WTC11 (cell line): ENCODE results near the gene PLCD4. TPM values are rescaled to one million over a fixed set of nuclear protein-coding genes. Genes with fewer than 3 reads are reported as not detected.
A peak's percentile ranks its signal among the peaks of the same experiment; 100 is the strongest.

Source experiments
- ATAC-seq: fragments of 200-7000 bp; cut with Tn5 transposase; 2 replicates; pipeline ENCODE4 v1.10.0; 2021; ENCODE audit warnings: mild to moderate bottlenecking, moderate library complexity
- CTCF ChIA-PET: fragments of 300-600 bp; sonication (Branson Sonifier 250); formaldehyde crosslinking; loops from one replicate; lab custom pipeline; 2021; ENCODE audit warnings: antibody characterized with exemption; lab: Charles Lee
- POLR2A ChIA-PET: fragments of 350-600 bp; sonication (Branson Sonifier 250); formaldehyde crosslinking; loops from one replicate; lab custom pipeline; 2021; ENCODE audit warnings: antibody characterized with exemption; lab: Charles Lee
- DNase-seq: peaks from one replicate; pipeline ENCODE4 v3.0.0; 2021; ENCODE audit warnings: low spot score
- H3K27ac Mint-ChIP-seq: 2 replicates; pipeline ENCODE4 v1.8.0; 2021; ENCODE audit warnings: mixed read lengths
- H3K27me3 Mint-ChIP-seq: 2 replicates; pipeline ENCODE4 v1.8.0; 2021; ENCODE audit warnings: low read depth, mild to moderate bottlenecking, moderate library complexity, mixed read lengths
- H3K36me3 Mint-ChIP-seq: 2 replicates; pipeline ENCODE4 v1.8.0; 2021; ENCODE audit warnings: mixed read lengths
- H3K4me1 Mint-ChIP-seq: 2 replicates; pipeline ENCODE4 v1.8.0; 2022; ENCODE audit warnings: mixed read lengths
- H3K4me3 Mint-ChIP-seq: 2 replicates; pipeline ENCODE4 v1.8.0; 2021; ENCODE audit warnings: mild to moderate bottlenecking, moderate library complexity, mixed read lengths
- H3K9me3 Mint-ChIP-seq: 2 replicates; pipeline ENCODE4 v1.8.0; 2021; ENCODE audit warnings: mixed read lengths
- ARID4B ChIP-seq: sonication (generic); formaldehyde crosslinking; IDR thresholded peaks from 2 replicates; pipeline ENCODE4 v1.8.0; 2023; ENCODE audit warnings: missing genetic modification reagents, mild to moderate bottlenecking, borderline replicate concordance
- GRHL2 ChIP-seq: fragments of 250-450 bp; sonication (Bioruptor Pico); IDR thresholded peaks from 2 replicates; pipeline ENCODE4 v1.8.0; 2022; ENCODE audit warnings: mild to moderate bottlenecking, moderate library complexity; ENCODE audit not compliant: insufficient replicate concordance, severe bottlenecking
- KAT7 ChIP-seq: sonication (generic); formaldehyde crosslinking; IDR thresholded peaks from 2 replicates; pipeline ENCODE4 v1.8.1; 2023; ENCODE audit warnings: missing genetic modification reagents, mild to moderate bottlenecking, borderline replicate concordance
- MXD4 ChIP-seq: fragments of 250-450 bp; sonication (Bioruptor Pico); IDR thresholded peaks from 2 replicates; pipeline ENCODE4 v1.8.0; 2021; ENCODE audit warnings: mild to moderate bottlenecking, moderate library complexity, borderline replicate concordance
- NFYB ChIP-seq: sonication (generic); formaldehyde crosslinking; conservative IDR thresholded peaks from 2 replicates; pipeline ENCODE4 v1.8.0; 2022; ENCODE audit warnings: low read depth, missing genetic modification reagents
- NR3C1 ChIP-seq: sonication (generic); formaldehyde crosslinking; conservative IDR thresholded peaks from 2 replicates; pipeline ENCODE4 v1.8.1; 2023; ENCODE audit warnings: low read depth, mild to moderate bottlenecking, missing genetic modification reagents
- OVOL2 ChIP-seq: fragments of 250-450 bp; sonication (Bioruptor Pico); IDR thresholded peaks from 2 replicates; pipeline ENCODE4 v1.9.0; 2021; ENCODE audit warnings: mild to moderate bottlenecking, borderline replicate concordance
- PRRX2 ChIP-seq: fragments of 250-450 bp; sonication (Bioruptor Pico); IDR thresholded peaks from 2 replicates; pipeline ENCODE4 v1.8.0; 2021; ENCODE audit warnings: mild to moderate bottlenecking
- RORB ChIP-seq: fragments of 250-450 bp; sonication (Bioruptor Pico); IDR thresholded peaks from 2 replicates; pipeline ENCODE4 v1.9.0; 2021; ENCODE audit warnings: mild to moderate bottlenecking
- SMAD3 ChIP-seq: sonication (generic); formaldehyde crosslinking; IDR thresholded peaks from 2 replicates; pipeline ENCODE4 v1.8.0; 2022; ENCODE audit warnings: missing genetic modification reagents, mild to moderate bottlenecking, borderline replicate concordance
- ZMAT4 ChIP-seq: fragments of 250-450 bp; sonication (Bioruptor Pico); IDR thresholded peaks from 2 replicates; pipeline ENCODE4 v1.9.0; 2021; ENCODE audit warnings: mild to moderate bottlenecking
- ZNF512 ChIP-seq: sonication (generic); formaldehyde crosslinking; IDR thresholded peaks from 2 replicates; pipeline ENCODE4 v1.8.1; 2022; ENCODE audit warnings: missing genetic modification reagents, borderline replicate concordance
- total RNA-seq: library from RNA; stranded (reverse); gene quantifications from 3 replicates; pipeline ENCODE4 v1.2.3, GENCODE V29; 2021
- TF ChIP-seq, protein P1 (sequence below): sonication (generic); formaldehyde crosslinking; IDR thresholded peaks from 2 replicates; pipeline ENCODE4 v1.8.1; 2022; ENCODE audit warnings: low read depth, missing genetic modification reagents, borderline replicate concordance

The PLCD4 gene
- total RNA-seq, 1 experiment from 2014 or later, result 0.28 TPM

- ChIA-PET POLR2A (no interaction called here), CTCF (interaction anchor here (1.1 kb wide), 1 partner anchor 8 kb away, joined by 3 read pairs; no protein-coding TSS in a partner anchor)
- Mint-ChIP-seq H3K9me3 (no peaks in the 10 kb centered on the region), H3K27me3 (no peaks in the 10 kb centered on the region), H3K27ac (no peak overlapping the region), H3K4me3 (no peak overlapping the region), H3K36me3 (peaks cover 53% of the 10 kb centered on the region), H3K4me1 (no peaks in the 10 kb centered on the region)
- no peak for DNase-seq
- peak; percentile 41 for ATAC-seq
- TF ChIP-seq ARID4B (CRISPR knock-in tag), result no peak
- TF ChIP-seq NFYB (CRISPR knock-in tag), result no peak
- no peak for TF ChIP-seq ZNF512 (CRISPR knock-in tag)
- no peak for TF ChIP-seq SMAD3 (CRISPR knock-in tag)
- TF ChIP-seq NR3C1 (CRISPR knock-in tag), result no peak
- no peak for TF ChIP-seq PRRX2 (CRISPR knock-in tag)
- TF ChIP-seq KAT7 (CRISPR knock-in tag), result no peak
- no peak for TF ChIP-seq RORB (CRISPR knock-in tag)
- no peak for TF ChIP-seq OVOL2 (CRISPR knock-in tag)
- no peak for TF ChIP-seq MXD4 (CRISPR knock-in tag)
- TF ChIP-seq GRHL2 (CRISPR knock-in tag), result no peak
Observed at GRCh38 chr2:218644721-218645120, 37.0 kb downstream of the PLCD4 start.

GRCh38 chr2:218645126-218645525 is 37.4 kb downstream of the PLCD4 start:
- no peak for ATAC-seq
- ChIA-PET POLR2A (no interaction called here), CTCF (no interaction called here)
- Mint-ChIP-seq H3K27ac (no peak overlapping the region), H3K4me3 (no peak overlapping the region), H3K36me3 (peaks cover 55% of the 10 kb centered on the region), H3K9me3 (no peaks in the 10 kb centered on the region), H3K27me3 (no peaks in the 10 kb centered on the region), H3K4me1 (no peaks in the 10 kb centered on the region)
- TF ChIP-seq, protein P1, sequence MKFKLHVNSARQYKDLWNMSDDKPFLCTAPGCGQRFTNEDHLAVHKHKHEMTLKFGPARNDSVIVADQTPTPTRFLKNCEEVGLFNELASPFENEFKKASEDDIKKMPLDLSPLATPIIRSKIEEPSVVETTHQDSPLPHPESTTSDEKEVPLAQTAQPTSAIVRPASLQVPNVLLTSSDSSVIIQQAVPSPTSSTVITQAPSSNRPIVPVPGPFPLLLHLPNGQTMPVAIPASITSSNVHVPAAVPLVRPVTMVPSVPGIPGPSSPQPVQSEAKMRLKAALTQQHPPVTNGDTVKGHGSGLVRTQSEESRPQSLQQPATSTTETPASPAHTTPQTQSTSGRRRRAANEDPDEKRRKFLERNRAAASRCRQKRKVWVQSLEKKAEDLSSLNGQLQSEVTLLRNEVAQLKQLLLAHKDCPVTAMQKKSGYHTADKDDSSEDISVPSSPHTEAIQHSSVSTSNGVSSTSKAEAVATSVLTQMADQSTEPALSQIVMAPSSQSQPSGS (CRISPR knock-in tag), result no peak
- TF ChIP-seq ZMAT4 (CRISPR knock-in tag) (no peak), KAT7 (CRISPR knock-in tag) (no peak)
- no peak for DNase-seq
